Nucleus accumbens (tissue), 56 donors: ENCODE measurements around the gene LHFPL2.
A peak's percentile ranks its signal among the peaks of the same experiment; 100 is the strongest.

Source experiments
- DNase-seq, 56 donors: peaks; one replicate each; lab custom pipeline; 2025; lab: John Stamatoyannopoulos, UW

The LHFPL2 gene

DNA sequence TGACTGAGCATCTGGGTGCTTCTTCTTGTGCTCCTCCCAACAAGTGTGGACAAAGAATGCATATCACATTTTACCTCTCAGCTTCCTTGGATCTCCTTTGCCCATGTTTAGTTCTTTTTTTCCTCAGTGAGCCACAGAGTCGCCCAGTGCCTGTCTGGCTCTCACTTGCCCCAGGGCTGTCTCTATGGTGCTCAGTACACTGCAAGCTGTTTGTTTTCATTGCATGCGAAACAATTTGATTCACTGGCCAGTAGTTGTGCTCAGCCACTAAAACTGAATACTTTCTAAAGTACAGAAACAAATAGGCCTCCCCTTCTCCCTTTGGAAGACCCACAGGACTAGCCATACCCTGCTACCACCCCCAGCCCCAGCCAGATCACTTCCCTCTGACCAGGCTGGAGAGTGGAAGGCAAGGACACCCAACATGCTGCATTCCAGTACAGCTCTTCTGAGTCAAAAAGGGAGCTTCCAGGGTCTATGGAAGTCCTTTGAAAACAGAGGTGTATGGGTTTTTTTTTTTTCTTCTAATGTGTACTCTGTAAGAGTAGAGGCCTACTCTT, 3.8 kb downstream of the LHFPL2 start:
- DNase-seq, result peak in 1 of 56 donors; percentile 6

DNA sequence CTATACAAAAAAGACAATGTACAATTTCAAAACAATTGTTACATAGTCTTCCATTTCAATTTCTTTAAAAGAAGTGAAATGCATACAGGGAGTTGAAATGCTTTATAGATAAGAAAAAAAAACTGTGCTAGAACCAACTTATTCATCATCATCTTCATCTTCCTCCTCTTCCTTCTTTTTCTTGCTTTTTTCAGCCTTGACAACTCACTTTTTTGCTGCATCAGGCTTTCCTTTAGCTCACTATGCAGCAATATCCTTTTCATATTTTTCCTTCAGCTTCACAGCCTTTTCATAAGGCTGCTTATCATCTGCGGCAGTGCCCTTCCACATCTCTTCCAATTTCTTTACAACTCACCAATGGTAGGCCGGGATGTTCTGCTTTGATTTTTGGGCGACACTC, 4.4 kb downstream of the LHFPL2 start:
- no peak for DNase-seq

DNA sequence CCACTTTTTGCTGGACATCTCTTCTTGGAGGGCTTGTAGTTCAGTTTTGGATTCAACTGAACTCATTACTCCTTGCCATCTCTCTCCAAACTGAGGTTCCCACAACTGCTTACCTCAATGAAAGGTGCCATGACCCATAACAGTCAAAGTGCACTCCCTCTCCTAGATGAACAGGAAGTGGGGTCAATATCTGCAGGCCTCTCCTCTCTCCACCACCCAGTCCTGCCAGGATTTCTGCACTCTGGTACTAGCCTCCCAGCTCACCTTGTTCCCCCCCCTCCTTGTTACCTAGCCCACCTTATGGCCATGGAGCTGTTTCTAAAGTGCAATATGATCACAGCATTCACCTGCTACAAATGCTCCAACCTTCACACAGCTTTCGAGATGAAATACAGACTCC, 5.9 kb downstream of the LHFPL2 start:
- DNase-seq, result no peak

DNA sequence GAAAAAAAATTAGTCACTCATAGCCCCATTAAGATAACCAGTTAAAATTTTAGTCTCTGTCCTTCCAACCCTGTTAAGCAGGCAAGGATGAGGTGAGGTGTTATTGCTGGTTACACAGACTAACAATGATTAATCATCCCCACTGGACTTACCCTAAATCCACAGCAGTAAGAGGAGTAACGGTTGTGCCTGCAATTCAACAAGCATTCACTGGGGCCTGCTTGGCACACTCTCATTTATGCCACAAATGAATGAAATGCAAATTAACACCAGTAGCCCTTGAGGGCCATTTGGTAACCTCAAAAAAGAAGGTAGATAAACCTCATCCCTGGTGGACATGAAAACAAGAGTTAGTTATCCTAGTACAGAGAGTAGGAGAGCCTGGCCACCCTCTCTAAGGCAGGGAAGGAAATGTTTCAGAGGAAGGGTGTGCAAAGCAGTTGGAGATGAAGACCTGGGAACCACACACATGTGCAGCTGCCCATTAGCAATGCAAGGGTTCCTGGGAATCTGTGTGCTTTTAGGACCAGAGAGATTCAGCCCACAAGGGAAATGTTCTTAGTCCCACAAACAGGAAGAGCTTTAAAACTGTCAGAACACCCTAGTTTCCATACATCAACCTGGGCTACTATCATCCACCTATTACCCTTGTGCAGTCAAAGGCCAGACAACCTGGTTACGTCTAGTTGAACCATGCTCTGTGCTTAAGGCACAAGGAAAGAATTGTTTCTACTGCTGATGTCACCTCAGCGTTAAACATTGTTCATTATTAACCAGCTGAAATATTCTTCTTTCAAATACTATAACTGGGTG, 7.7 kb downstream of the LHFPL2 start:
- no peak for DNase-seq

DNA sequence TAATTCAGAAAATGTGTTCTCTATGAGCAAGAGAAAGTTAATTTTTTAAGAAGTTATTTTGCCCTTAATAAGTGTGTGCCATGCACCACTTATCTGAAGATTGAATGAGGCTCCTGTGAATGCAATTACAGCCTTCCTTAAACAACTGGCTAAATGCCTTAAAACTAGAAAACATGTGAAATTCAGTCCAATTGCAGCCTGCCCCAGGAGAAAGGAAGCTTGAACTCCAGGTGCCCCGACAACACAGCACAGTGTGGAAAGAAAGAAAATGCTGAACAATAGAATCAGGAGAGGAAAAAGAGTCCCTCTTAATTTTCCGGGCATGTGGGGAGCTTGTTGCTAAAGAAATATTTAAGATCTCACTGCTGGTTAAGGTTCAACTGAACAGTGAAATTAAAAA, 8.8 kb downstream of the LHFPL2 start:
- no peak for DNase-seq

DNA sequence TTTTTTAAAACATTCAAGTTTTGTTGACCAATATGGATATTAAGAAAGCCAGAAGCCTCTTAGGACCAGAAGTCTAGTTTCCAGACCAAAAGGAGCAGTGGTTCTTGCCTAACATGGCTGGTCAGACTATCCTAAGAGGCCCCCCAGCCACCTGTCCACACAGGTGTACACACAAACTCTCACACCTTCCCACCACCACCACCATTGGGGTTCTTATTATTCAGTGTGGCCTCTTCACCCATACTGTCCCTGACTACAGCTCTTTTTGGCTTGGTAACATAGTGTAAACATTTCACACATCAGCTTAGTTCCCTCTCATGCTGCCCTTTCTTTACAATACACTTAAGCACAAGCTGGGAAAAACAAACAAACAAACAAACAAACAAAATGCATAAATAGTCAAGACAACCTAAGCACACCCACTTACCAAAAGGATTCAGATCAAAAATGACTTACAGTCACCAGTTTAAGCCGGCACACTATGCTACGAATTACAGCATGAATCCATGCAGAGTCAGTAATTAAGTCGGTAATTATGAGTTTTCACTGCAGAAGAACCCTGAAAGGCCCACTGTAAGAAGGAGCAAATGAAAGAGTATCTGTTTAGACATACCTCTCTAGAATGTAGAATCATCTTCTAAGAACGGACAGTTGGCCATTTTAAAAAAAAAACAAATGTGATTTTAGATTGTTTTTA, 9.5 kb downstream of the LHFPL2 start:
- DNase-seq, result no peak

DNA sequence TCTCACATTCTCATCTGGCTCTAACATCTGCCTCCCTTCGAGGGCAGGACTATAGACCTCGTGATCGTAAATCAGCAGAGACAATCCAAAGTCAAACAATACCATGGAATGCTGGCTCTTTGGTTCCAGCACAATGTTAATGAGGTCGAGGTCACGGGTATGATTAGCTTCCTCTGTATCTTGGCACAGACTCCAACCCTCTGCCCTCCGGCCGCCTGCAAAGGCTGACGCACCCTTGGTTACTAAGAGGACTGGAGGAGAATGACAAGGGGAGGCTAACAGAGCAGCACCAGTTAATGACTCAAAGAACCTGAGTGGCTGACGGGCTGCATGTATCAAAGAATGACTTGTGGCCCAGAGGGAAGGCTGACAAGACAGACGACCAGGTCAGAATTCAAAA, 10.1 kb downstream of the LHFPL2 start:
- peak in 26 of 56 donors; percentile 9 to 93 (median 24) for DNase-seq

DNA sequence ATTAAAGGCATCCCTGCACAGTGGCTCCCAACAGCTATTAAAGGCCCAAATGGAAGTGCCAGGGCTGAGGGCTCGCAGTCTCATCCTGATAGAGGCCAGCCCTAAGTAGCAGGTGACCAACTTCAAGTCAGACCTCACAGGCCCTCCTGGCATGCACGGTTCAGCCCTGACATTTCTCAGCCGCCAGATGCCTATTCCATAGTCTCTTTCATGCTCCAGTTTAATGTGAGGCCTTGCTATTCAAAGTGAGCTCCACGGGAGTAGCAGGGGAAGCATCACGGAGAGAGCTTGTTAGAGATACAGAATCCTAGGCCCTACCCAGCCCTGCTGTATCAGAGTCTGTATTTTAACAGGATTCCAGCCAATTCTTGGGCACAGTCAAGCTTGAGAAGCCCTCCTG, 11.1 kb downstream of the LHFPL2 start:
- DNase-seq, result no peak

DNA sequence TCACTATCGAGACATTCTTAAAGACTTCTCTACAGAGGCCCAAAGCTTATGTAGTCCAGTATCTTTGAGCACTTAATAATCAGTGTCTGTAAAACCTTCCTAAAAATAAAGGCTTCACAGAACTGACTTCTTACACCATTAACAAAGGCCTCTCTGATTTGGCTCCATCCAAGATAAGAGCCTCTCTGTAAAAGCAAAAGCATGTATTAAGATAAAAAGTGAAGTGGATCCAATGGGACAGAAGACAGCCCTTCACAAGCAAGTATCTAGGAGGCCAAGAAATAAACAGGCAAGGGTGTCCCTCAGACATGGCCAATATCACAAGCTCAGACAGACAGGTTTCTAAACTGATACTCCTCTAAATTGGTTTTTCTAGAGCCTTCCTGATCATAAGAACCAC, 11.9 kb downstream of the LHFPL2 start:
- no peak for DNase-seq

DNA sequence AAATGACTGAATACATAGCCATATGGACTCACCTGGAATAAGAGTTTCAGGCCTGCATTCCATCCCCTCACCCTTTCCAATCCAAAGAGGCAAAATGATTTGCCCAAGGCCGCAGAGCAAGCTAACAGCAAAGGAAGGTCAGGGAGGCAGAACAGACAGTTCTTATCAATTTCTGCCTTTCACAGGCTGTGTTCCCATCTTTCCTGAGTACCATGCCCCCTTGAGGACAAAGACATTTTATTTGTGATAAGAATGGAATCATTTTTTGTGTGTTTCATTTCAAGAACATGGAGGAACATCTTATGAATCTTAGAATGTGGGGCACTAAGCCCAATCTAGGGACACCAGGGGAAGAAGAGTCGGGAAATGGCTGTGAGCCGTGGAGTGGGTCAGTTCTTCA, 13.9 kb downstream of the LHFPL2 start:
- DNase-seq, result no peak

DNA sequence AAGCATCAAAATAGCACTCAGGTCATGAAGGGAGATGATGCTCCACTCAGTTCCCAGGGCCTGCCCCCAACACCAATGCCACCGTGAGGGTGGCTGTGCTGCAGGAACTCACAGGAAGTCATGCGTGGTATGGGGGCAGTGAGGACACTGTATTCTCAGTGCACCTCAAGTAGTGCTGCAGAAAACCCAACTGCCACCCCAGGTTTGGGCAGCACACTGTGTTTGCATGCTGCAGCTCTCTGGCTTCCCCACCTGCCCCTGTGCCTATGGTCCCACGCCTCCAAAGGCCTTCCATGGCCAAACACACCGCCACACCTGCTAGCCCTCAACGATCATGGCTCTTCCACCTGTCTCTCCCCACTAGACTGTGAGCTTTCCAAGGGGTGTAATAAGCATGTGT, 14.3 kb downstream of the LHFPL2 start:
- DNase-seq, result no peak

DNA sequence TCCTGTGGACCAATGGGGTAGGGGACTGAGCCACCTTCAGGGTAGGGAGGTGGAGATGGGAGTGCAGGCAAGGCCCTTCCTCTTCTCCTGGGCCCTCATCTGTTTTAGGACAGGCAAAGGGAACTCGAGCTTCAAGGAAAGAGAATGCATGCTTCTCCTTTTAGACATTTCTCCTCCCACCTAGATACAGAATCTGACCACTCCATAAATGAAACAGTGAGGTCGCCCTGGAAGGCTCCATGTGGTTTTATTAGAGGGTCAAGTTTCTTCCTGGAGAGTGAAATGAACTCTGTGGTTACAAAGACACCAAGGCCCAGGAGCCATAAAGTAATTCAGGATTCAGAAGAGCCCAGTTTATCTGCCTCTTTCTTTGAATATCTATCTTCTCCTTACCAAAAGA, 14.9 kb downstream of the LHFPL2 start:
- DNase-seq, result no peak

DNA sequence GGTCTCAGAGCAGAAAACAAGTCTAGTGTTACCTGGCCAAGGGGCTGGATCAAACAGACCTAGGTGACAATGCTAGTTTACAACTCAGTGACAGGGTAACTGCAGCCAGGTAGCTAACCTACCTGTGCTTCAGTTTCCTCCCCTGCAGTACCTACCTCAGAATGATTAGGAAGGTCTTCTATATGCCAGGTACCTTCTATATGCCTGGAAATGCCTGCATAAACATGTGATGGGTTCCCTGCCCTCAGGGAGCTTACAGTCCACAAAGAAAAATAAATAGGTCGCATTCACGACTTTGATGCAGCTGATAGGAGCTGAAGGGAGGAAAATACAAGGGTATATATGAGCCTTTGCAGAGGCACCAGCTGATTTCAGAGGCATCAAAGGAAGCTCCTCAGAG, 16.1 kb downstream of the LHFPL2 start:
- no peak for DNase-seq

DNA sequence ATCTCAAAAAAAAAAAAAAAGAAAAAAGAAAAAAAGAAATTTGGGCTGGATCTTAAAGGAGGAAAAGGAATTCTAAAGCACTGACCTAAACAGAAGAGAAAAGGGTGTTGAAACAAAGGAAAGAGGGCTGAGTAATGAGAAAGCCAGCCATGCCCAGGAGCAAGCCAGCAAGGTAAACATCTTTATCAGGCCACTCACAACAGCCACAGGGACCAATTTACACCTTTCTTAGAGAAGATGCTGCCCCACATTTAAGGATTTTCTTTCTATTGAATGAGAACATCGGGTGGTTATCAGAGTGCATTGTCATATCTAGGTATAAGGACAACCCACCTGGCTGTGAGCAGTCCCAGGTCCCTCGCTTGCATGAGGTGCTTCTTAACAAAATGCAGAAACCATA, 16.6 kb downstream of the LHFPL2 start:
- no peak for DNase-seq

DNA sequence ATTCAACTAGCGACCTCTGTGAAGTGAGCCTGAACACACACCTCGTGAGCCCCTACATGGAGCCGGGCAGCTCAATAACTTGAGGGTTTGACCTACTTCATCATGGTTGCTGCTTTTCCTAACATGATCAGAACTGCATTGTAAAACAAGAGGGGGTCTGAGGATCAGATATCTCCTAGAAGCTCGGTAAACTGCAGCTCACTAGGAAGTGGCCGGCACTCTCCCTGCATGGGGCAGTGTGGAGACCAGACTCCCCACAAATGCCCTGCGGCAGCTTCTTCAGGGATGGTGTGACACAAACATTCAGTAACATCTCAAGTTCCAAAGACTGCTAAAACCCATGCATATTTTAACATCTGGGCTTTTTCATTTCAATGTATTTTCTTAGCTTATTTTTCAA, 18.5 kb downstream of the LHFPL2 start:
- no peak for DNase-seq

DNA sequence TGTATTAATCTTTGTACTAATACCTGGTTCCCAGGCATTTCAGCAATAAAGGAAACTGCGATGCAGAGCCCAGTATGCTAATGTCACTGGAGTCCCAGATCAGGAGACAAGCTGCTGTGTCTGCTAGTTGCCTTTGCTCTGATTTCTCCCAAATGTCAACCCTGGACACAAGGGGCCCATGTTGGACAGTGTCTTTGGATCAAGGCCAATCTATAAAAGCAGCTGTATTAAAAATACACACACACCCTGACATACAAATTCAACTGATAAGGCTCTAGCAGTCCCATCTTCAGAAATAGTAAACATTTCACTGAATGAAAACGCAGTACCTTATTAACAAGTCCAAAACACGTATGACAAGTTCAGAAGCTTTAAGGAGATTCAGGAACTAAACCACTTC, 18.9 kb downstream of the LHFPL2 start:
- no peak for DNase-seq

DNA sequence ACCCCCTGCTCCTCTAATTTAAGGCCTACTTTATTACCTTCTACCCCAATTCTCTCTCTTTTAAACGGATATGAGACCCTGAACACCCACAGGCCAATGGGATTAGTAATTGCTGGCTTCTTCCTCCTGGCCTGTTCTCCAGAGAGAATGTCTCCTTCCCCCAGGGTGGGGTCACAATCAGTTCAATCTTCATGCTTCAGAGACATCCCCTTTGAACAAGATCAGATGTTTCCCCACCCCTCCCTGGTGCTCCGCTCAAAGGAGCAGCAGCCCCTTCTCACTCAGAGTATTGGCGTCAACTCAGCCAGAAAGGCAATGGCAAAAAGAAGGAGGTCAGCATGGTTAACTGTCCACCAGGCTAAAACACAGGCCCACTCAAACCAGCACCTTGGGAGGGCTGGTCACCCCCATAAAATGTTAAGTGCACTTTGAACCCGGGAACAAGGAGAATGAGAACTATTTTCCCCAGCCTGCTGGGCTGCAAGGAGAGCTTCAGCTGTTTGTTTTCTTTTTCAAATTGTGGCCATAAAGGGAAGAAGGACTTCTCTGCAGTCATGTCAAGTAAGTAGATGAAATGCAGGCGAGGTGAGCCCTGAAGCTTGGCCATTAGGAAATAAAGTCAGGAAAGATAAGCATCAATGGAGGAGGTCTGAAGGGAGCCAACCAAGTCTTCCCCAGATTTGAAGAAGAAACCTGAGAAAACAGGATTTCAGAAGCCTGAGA, 20.1 kb downstream of the LHFPL2 start:
- DNase-seq, result no peak

DNA sequence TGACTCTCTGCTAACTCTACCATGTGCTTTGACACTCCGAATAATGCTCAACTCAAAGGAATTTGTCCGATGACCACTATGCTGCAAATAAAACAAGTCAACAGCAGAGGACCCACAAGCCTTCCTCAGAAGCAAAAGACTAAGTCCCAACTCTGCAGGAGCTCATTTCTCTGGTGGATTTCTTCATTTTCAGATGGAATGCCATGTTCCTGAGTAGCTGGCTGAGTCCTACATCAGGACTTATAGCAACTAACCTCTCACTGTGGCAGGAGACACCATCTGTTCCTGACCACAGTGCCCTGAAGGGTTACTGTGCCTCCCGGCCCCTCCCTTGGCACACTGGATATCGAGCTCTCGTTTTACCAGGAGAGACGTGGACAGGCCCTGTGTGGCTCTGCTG, 20.8 kb downstream of the LHFPL2 start:
- DNase-seq, result no peak

DNA sequence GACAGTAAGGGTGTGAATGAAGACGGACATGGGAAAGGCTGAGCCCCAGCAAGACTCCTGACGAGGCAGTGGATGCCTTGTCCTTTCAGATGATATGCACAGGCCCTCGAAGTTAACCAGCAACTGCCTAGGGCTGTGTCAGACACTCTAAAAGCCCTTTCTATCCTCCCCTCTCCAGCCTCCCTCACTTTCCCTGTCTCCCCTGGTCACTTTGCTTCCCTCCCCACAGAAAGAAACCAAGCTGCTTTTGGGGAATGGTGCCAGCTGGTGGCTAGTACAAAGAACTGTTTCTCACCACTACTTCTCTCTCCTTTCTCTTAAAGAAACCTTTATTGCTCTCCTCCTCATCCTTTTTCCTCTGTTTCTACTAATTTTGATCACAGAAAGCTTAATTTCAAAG, 21.4 kb downstream of the LHFPL2 start:
- DNase-seq, result peak in 8 of 56 donors; percentile 8 to 29 (median 16)

DNA sequence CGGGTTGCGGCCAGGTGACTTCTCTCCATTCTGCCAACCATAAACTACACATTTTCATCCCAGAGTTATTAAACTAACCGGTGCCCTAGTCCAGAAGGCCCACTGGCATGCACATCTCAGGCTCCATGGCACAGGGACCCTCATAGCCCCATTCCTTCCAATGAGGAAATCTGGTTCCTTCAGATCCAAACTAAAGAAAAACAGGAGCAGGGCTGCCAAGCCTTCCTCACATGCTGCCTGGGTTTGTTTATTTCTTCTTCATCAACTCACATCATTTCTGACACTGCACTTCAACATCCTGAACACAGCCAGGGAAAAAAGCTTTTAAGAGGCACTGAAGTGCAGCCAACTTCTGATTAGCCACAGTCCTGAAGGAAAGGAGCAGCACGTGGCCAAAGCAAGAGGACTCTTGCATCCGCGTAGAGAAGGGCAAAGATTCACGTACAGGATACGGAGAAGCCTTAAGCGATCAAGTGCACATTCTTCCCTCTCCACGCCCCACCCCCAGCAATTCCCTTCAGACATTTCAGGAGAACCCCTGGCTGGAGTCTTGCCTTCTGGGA, 22.5 kb downstream of the LHFPL2 start:
- DNase-seq, result no peak

DNA sequence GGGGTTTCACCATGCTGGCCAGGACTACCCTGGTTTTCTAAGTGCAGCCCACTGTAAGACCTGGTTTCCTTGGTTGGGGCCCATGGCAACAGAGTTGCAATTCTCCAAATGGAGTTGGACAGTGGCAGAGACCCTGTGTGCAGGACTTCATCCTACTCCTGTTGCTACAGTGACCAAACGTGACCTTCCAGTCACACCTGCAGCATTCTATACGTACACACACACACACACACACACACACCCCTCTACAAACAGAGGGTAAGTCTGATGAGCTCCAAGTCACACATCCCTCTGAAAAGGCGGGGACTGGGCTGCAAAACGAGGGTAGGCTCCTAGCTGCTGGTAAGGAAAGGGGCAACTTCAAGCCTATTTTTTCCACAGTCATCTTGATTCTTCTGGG, 23.6 kb downstream of the LHFPL2 start:
- no peak for DNase-seq
